SK-N-SH (cell line): ENCODE measurements around the gene GRAMD1B. TPM values are rescaled to one million over a fixed set of nuclear protein-coding genes. Genes with fewer than 3 reads are reported as not detected.

Experiments
- CTCF ChIA-PET: fragments of 300-600, 350-600 bp; formaldehyde crosslinking; extraction: SDS; loops from one replicate; lab custom pipeline; 2021; lab: Yijun Ruan, JAX
- POLR2A ChIA-PET: fragments of 350-600 bp; sonication (Branson Sonifier 250); formaldehyde crosslinking; extraction: SDS; loops from one replicate; lab custom pipeline; 2020; ENCODE audit warnings: antibody characterized with exemption, inconsistent platforms; lab: Yijun Ruan, JAX
- DNase-seq: peaks from one replicate; pipeline ENCODE4 v3.0.0; 2012
- H2AFZ ChIP-seq: fragments of 200-600 bp; sonication (generic); 2 replicates; pipeline ENCODE4 v1.8.1; 2016; ENCODE audit warnings: antibody characterized with exemption, mild to moderate bottlenecking, low read depth
- H3F3A ChIP-seq: fragments of 200-600 bp; sonication (generic); replicated peaks from 2 replicates; pipeline ENCODE3; 2016; ENCODE audit warnings: antibody characterized with exemption, mild to moderate bottlenecking; ENCODE audit not compliant: insufficient read depth
- H3K27ac ChIP-seq, 2 experiments: fragments of 200-500 bp in 1 of 2; fragments of 200-600 bp in 1 of 2; sonication (Bioruptor generic) in 1 of 2; sonication (generic), shearing (Covaris generic) in 1 of 2; 2 replicates each; pipeline versions ENCODE4 v1.5.1 to v1.6.1; 2014 to 2016; ENCODE audit warnings: low read depth in 2 of 2, inconsistent platforms in 1 of 2, low read length in 1 of 2, mild to moderate bottlenecking in 1 of 2, mixed read lengths in 1 of 2
- H3K27me3 ChIP-seq: fragments of 200-600 bp; sonication (generic), shearing (Covaris generic); 2 replicates; pipeline ENCODE4 v1.6.1; 2016; ENCODE audit warnings: mixed run types; ENCODE audit not compliant: insufficient read depth
- H3K36me3 ChIP-seq, 2 experiments: fragments of 200-500 bp in 1 of 2; fragments of 200-600 bp in 1 of 2; sonication (Bioruptor generic) in 1 of 2; sonication (generic) in 1 of 2; replicated peaks in 1 of 2; 2 replicates each; pipeline versions ENCODE3 to v1.5.1; 2014 to 2016; ENCODE audit warnings: low read length in 1 of 2, mild to moderate bottlenecking in 1 of 2; ENCODE audit not compliant: insufficient read depth in 2 of 2, control insufficient read depth in 1 of 2
- H3K4me1 ChIP-seq, 2 experiments: fragments of 200-500 bp in 1 of 2; fragments of 200-600 bp in 1 of 2; sonication (Bioruptor generic) in 1 of 2; sonication (generic), shearing (Covaris generic) in 1 of 2; 2 replicates each; pipeline versions ENCODE4 v1.5.1 to v1.6.1; 2014 to 2016; ENCODE audit warnings: low read depth in 1 of 2, low read length in 1 of 2, mixed run types in 1 of 2; ENCODE audit not compliant: insufficient read depth in 2 of 2, control insufficient read depth in 1 of 2
- H3K4me2 ChIP-seq: fragments of 200-600 bp; sonication (generic), shearing (Covaris generic); 2 replicates; pipeline ENCODE4 v1.6.1; 2017; ENCODE audit warnings: mixed run types
- H3K4me3 ChIP-seq, 2 experiments: fragments of 200-500 bp in 1 of 2; fragments of 200-600 bp in 1 of 2; sonication (Bioruptor generic) in 1 of 2; sonication (generic), shearing (Covaris generic) in 1 of 2; 2 replicates each; pipeline versions ENCODE4 v1.5.1 to v1.8.1; 2014 to 2016; ENCODE audit warnings: low read depth in 2 of 2, inconsistent platforms in 1 of 2, low read length in 1 of 2, mild to moderate bottlenecking in 1 of 2, mixed read lengths in 1 of 2, moderate library complexity in 1 of 2
- H3K79me2 ChIP-seq: fragments of 200-600 bp; sonication (generic); 2 replicates; pipeline ENCODE4 v1.8.1; 2017; ENCODE audit warnings: mild to moderate bottlenecking; ENCODE audit not compliant: insufficient read depth
- H3K9ac ChIP-seq: fragments of 200-600 bp; sonication (generic); 2 replicates; pipeline ENCODE4 v1.6.1; 2017; ENCODE audit warnings: mixed run types
- H3K9me2 ChIP-seq: fragments of 200-600 bp; sonication (generic); 2 replicates; pipeline ENCODE4 v1.6.1; 2017; ENCODE audit warnings: mixed run types
- H3K9me3 ChIP-seq: fragments of 200-600 bp; sonication (generic); 2 replicates; pipeline ENCODE4 v1.6.1; 2017; ENCODE audit warnings: mixed run types, mild to moderate bottlenecking, moderate library complexity
- H4K20me1 ChIP-seq: fragments of 200-600 bp; sonication (generic); 2 replicates; pipeline ENCODE4 v1.6.1; 2017; ENCODE audit warnings: mild to moderate bottlenecking, mixed run types; ENCODE audit not compliant: insufficient read depth
- CTCF ChIP-seq: fragments of 200-600 bp; sonication (generic); IDR thresholded peaks from 2 replicates; pipeline ENCODE4 v1.6.1; 2017; ENCODE audit warnings: antibody characterized with exemption, mild to moderate bottlenecking, moderate library complexity
- EZH2phosphoT487 ChIP-seq: fragments of 200-600 bp; sonication (generic); IDR thresholded peaks from 2 replicates; pipeline ENCODE4 v1.6.1; 2017; ENCODE audit warnings: low read depth, mixed run types, mild to moderate bottlenecking, antibody characterized with exemption, moderate library complexity, borderline replicate concordance
- FOXJ3 ChIP-seq: sonication (generic); formaldehyde crosslinking; IDR thresholded peaks from 2 replicates; pipeline ENCODE4 v1.5.1; 2020; ENCODE audit warnings: mild to moderate bottlenecking, missing genetic modification reagents
- FOXM1 ChIP-seq: IDR thresholded peaks from 2 replicates; pipeline ENCODE4 v1.4.0; 2012; ENCODE audit warnings: low read depth, mild to moderate bottlenecking
- IRF3 ChIP-seq: fragments of 150-350 bp; IDR thresholded peaks from 2 replicates; pipeline ENCODE4 v1.6.1; 2016; ENCODE audit warnings: mild to moderate bottlenecking, low read depth, low read length
- JUND ChIP-seq: IDR thresholded peaks from 2 replicates; pipeline ENCODE4 v1.4.0; 2012
- MEF2A ChIP-seq: IDR thresholded peaks from 2 replicates; pipeline ENCODE4 v1.4.0; 2012; ENCODE audit warnings: low read depth, borderline replicate concordance
- MXI1 ChIP-seq: IDR thresholded peaks from 2 replicates; pipeline ENCODE4 v1.6.1; 2012; ENCODE audit warnings: mild to moderate bottlenecking, low read depth, low read length, improper control_type of control experiment
- NRF1 ChIP-seq: IDR thresholded peaks from 2 replicates; pipeline ENCODE4 v1.6.1; 2012; ENCODE audit warnings: low read depth, mild to moderate bottlenecking, low read length
- RXRA ChIP-seq: IDR thresholded peaks from 2 replicates; pipeline ENCODE4 v1.4.0; 2012; ENCODE audit warnings: low read depth, mild to moderate bottlenecking, borderline replicate concordance
- SIN3A ChIP-seq: IDR thresholded peaks from 2 replicates; pipeline ENCODE4 v1.6.1; 2012; ENCODE audit warnings: low read depth, mild to moderate bottlenecking, low read length, moderate library complexity, borderline replicate concordance
- TEAD4 ChIP-seq: IDR thresholded peaks from 2 replicates; pipeline ENCODE4 v1.4.0; 2012; ENCODE audit warnings: mild to moderate bottlenecking, borderline replicate concordance; ENCODE audit not compliant: insufficient read depth
- WGBS: methylation state at CpG from one replicate; pipeline ENCODE4 v1.1.6; 2017; ENCODE audit warnings: low lambda C conversion rate; 5-methylcytosine and 5-hydroxymethylcytosine counted together
- polyA plus RNA-seq, 3 experiments: library from polyadenylated mRNA; depleted of rRNA; stranded (reverse); fragments of >200 nt; gene quantifications; 2 replicates each; pipeline ENCODE4 v1.2.3, GENCODE V29; 2012
- TF ChIP-seq, protein P1 (sequence below): IDR thresholded peaks from 2 replicates; pipeline ENCODE4 v1.4.0; 2012; ENCODE audit warnings: low read depth, borderline replicate concordance
- TF ChIP-seq, protein P2 (sequence below): IDR thresholded peaks from 2 replicates; pipeline ENCODE4; 2012
- TF ChIP-seq, protein P3 (sequence below): IDR thresholded peaks from 2 replicates; pipeline ENCODE4 v1.4.0; 2012; ENCODE audit warnings: low read depth, borderline replicate concordance

GRAMD1B gene
- polyA plus RNA-seq, 1 of the 3 experiments (the other 2 are of a cell fraction) = 14.5 TPM

- no peak for DNase-seq
- H2AFZ ChIP-seq = no peak overlapping the region
- H3K4me3 ChIP-seq = no peak overlapping the region
- no peaks in the 10 kb centered on the region for H4K20me1 ChIP-seq
- no peaks in the 10 kb centered on the region for H3K9me2 ChIP-seq
- TF ChIP-seq SIN3A = no peak
- TF ChIP-seq, protein P1, sequence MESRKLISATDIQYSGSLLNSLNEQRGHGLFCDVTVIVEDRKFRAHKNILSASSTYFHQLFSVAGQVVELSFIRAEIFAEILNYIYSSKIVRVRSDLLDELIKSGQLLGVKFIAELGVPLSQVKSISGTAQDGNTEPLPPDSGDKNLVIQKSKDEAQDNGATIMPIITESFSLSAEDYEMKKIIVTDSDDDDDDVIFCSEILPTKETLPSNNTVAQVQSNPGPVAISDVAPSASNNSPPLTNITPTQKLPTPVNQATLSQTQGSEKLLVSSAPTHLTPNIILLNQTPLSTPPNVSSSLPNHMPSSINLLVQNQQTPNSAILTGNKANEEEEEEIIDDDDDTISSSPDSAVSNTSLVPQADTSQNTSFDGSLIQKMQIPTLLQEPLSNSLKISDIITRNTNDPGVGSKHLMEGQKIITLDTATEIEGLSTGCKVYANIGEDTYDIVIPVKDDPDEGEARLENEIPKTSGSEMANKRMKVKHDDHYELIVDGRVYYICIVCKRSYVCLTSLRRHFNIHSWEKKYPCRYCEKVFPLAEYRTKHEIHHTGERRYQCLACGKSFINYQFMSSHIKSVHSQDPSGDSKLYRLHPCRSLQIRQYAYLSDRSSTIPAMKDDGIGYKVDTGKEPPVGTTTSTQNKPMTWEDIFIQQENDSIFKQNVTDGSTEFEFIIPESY = no peak
- TF ChIP-seq FOXJ3 (CRISPR knock-in tag) = no peak
- TF ChIP-seq IRF3 = no peak
- no peak for TF ChIP-seq CTCF
- TF ChIP-seq TEAD4 = no peak
- no peak for TF ChIP-seq NRF1
- no peak for TF ChIP-seq JUND
- no peaks in the 10 kb centered on the region for H3K27me3 ChIP-seq
- 91% methylated on average over 4 of the region's 4 CpGs for WGBS
- H3K4me2 ChIP-seq = no peak overlapping the region
- ChIA-PET POLR2A (no interaction called here), CTCF (interaction anchor here (0.6 to 7.6 kb wide), 8 partner anchors 9 to 191 kb away, joined by 3 to 44 read pairs (median 7); no protein-coding TSS in a partner anchor)
- H3K4me1 ChIP-seq = peaks cover 0 to 23% of the 10 kb centered on the region in 2 experiments; a peak in 1 of 4 replicates
- peaks cover 29% of the 10 kb centered on the region; the same call in 1 of the 2 replicates for H3K79me2 ChIP-seq
- no peak overlapping the region for H3K9ac ChIP-seq
- H3K27ac ChIP-seq = no peak overlapping the region
- H3K9me3 ChIP-seq = 0 out of 2 replicates have a peak, but pooled peaks cover 4% of the 10 kb centered on the region
- H3F3A ChIP-seq = no peaks in the 10 kb centered on the region
- H3K36me3 ChIP-seq = no peaks in the 10 kb centered on the region
Measured at GRCh38 chr11:123516238-123516637, 86.2 kb downstream of the GRAMD1B start.

DNA sequence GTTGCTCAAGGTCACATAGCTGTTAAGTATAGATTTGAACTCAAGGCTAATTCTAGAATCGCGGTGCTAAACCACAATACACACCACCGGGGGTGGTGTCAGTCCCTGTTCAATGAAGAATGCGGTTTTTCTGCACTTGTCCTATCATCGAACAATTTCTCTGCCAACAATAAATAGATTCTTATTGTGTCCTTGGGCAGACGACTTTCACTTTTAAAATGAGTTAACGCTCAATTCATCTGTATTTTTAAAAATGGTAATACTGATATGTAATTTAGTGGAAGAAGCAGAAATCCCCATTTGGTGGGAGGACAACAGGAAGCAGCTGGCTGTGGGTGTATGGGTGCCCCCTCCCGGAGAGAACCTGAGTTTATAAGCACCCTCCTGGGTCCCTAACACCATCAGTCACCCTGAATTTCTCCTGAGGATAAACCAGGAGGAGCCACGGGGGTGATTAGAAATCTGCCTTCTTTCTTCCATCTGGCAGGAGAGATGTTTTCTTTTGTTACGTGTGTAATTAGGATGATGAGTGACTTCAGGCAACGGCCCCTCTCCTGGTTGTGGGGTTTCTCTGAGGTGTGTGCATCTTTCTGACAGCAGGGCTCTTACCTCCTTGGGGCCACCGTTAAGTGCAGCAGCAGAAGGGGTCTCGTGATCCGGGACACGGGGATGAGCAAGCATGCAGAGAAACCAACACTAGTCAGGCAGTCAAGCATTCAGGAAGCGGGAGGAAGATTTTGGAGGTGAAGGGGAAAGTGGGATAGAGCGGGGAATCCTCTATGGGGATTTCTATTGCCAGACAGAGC is 87.7 kb downstream of the GRAMD1B start:
- H3K4me2 ChIP-seq = no peak overlapping the region
- peaks cover 23% of the 10 kb centered on the region; the same call in 1 of the 2 replicates for H3K79me2 ChIP-seq

More for the DNA sequence above, 87.7 kb downstream of the GRAMD1B start:
- Histone ChIP-seq H3K27me3 (no peaks in the 10 kb centered on the region), H3K4me3 (no peak overlapping the region), H4K20me1 (no peaks in the 10 kb centered on the region), H2AFZ (no peak overlapping the region), H3K4me1 (peaks cover 0 to 16% of the 10 kb centered on the region in 2 experiments; a peak in 1 of 4 replicates), H3K27ac (no peak overlapping the region), H3K36me3 (no peaks in the 10 kb centered on the region), H3K9me2 (no peaks in the 10 kb centered on the region), H3K9ac (no peak overlapping the region), H3F3A (no peaks in the 10 kb centered on the region), H3K9me3 (0 out of 2 replicates have a peak, but pooled peaks cover 4% of the 10 kb centered on the region)
- CTCF ChIA-PET = interaction anchor here (0.9 to 7.6 kb wide), 5 partner anchors 7 to 190 kb away, joined by 3 to 44 read pairs (median 6); no protein-coding TSS in a partner anchor
- no peak for DNase-seq
- WGBS = 92% methylated on average over 17 of the region's 17 CpGs
- POLR2A ChIA-PET = interaction anchor here (1.8 kb wide), 1 partner anchor 43 kb away, joined by 6 read pairs; no protein-coding TSS in a partner anchor
- TF ChIP-seq EZH2phosphoT487 (no peak), MEF2A (no peak), MXI1 (no peak), RXRA (no peak), FOXM1 (no peak)
- TF ChIP-seq, protein P2, sequence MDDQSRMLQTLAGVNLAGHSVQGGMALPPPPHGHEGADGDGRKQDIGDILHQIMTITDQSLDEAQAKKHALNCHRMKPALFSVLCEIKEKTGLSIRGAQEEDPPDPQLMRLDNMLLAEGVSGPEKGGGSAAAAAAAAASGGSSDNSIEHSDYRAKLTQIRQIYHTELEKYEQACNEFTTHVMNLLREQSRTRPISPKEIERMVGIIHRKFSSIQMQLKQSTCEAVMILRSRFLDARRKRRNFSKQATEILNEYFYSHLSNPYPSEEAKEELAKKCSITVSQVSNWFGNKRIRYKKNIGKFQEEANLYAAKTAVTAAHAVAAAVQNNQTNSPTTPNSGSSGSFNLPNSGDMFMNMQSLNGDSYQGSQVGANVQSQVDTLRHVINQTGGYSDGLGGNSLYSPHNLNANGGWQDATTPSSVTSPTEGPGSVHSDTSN = no peak
- TF ChIP-seq, protein P3, sequence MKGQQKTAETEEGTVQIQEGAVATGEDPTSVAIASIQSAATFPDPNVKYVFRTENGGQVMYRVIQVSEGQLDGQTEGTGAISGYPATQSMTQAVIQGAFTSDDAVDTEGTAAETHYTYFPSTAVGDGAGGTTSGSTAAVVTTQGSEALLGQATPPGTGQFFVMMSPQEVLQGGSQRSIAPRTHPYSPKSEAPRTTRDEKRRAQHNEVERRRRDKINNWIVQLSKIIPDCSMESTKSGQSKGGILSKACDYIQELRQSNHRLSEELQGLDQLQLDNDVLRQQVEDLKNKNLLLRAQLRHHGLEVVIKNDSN = no peak
- TF ChIP-seq, protein P1 = no peak
